B cell (primary cell): ENCODE measurements around the gene RBM25. TPM values are rescaled to one million over a fixed set of nuclear protein-coding genes. Genes with fewer than 3 reads are reported as not detected.
"Not testable (repeated sequence)": the region's sequence is repeated elsewhere in the genome, so short reads cannot be mapped to it uniquely, and the experiment has no call there.

Experiments used
- ATAC-seq: fragments of 200-7000 bp; cut with Tn5 transposase; one replicate; pipeline ENCODE4 v1.10.0; 2021; ENCODE audit warnings: low read depth, mild to moderate bottlenecking, moderate number of reproducible peaks, moderate library complexity
- CTCF ChIA-PET: fragments of 350-600 bp; sonication (Branson Sonifier 250); formaldehyde crosslinking; loops from one replicate; lab custom pipeline; 2021; ENCODE audit warnings: antibody characterized with exemption, inconsistent platforms; lab: Charles Lee
- POLR2A ChIA-PET: fragments of 350-600 bp; sonication (Branson Sonifier 250); formaldehyde crosslinking; loops from one replicate; lab custom pipeline; 2021; ENCODE audit warnings: antibody characterized with exemption; lab: Charles Lee
- DNase-seq: peaks from one replicate; pipeline ENCODE4 v3.0.0; 2013
- H2AFZ ChIP-seq: 2 replicates; pipeline ENCODE4 v1.6.1; 2012; ENCODE audit warnings: mild to moderate bottlenecking, low read depth, low read length; ENCODE audit not compliant: insufficient read depth, poor library complexity, severe bottlenecking
- H3K27ac ChIP-seq, 2 donors: 1 replicate in 1 of 2; 2 replicates in 1 of 2; pipeline ENCODE4 v1.5.1; 2012 to 2013; ENCODE audit warnings: low read length in 2 of 2, mild to moderate bottlenecking in 2 of 2, moderate library complexity in 1 of 2
- H3K27me3 ChIP-seq, 4 experiments: fragments of 200-600 bp in 1 of 4; sonication (generic) in 1 of 4; replicated peaks in 1 of 4; 1 replicate in 2 of 4; 2 replicates in 2 of 4; pipeline versions ENCODE4 v1.6.1 to v1.7.0; 2013 to 2016; ENCODE audit warnings: low read length in 3 of 4, mild to moderate bottlenecking in 2 of 4, mixed read lengths in 1 of 4, moderate library complexity in 1 of 4; ENCODE audit not compliant: insufficient read depth in 4 of 4, control insufficient read depth in 3 of 4; ENCODE audit errors: control extremely low read depth in 1 of 4
- H3K36me3 ChIP-seq, 2 experiments: replicated peaks in 1 of 2; 1 replicate in 1 of 2; 2 replicates in 1 of 2; pipeline versions ENCODE4 v1.6.1 to v1.7.1; 2013; ENCODE audit warnings: low read length in 1 of 2; ENCODE audit not compliant: insufficient read depth in 2 of 2, control insufficient read depth in 1 of 2; ENCODE audit errors: control extremely low read depth in 1 of 2, extremely low read depth in 1 of 2
- H3K4me1 ChIP-seq, 2 donors: fragments of 200-600 bp in 1 of 2; sonication (generic) in 1 of 2; 1 replicate in 1 of 2; 2 replicates in 1 of 2; pipeline versions ENCODE4 v1.5.1 to v1.6.1; 2013 to 2017; ENCODE audit warnings: low read length in 2 of 2; ENCODE audit not compliant: control insufficient read depth in 2 of 2, insufficient read depth in 2 of 2
- H3K4me2 ChIP-seq: replicated peaks from 2 replicates; pipeline ENCODE3; 2012; ENCODE audit warnings: mild to moderate bottlenecking, low read depth, low read length; ENCODE audit not compliant: poor library complexity, severe bottlenecking
- H3K4me3 ChIP-seq, 5 experiments: fragments of 200-600 bp in 1 of 5; sonication (generic) in 1 of 5; 1 replicate in 3 of 5; 2 replicates in 2 of 5; pipeline versions ENCODE4 v1.5.1 to v1.7.0; 2011 to 2016; ENCODE audit warnings: low read length in 4 of 5, mild to moderate bottlenecking in 4 of 5, low read depth in 2 of 5, control low read depth in 1 of 5, moderate library complexity in 1 of 5; ENCODE audit not compliant: insufficient read depth in 1 of 5; ENCODE audit errors: control extremely low read depth in 1 of 5, extremely low read depth in 1 of 5
- H3K79me2 ChIP-seq: fragments of 200-600 bp; sonication (generic); one replicate; pipeline ENCODE4 v1.6.0; 2016; ENCODE audit warnings: low read length; ENCODE audit not compliant: control insufficient read depth, insufficient read depth
- H3K9ac ChIP-seq: fragments of 200-600 bp; sonication (generic); 2 replicates; pipeline ENCODE4 v1.6.1; 2017; ENCODE audit warnings: mild to moderate bottlenecking, low read length, moderate library complexity
- H3K9me3 ChIP-seq, 3 donors: one replicate each; pipeline versions ENCODE4 v1.6.1 to v1.7.1; 2013; ENCODE audit warnings: low read length in 2 of 3; ENCODE audit not compliant: control insufficient read depth in 2 of 3, insufficient read depth in 1 of 3; ENCODE audit errors: control extremely low read depth in 1 of 3
- H4K20me1 ChIP-seq: 2 replicates; pipeline ENCODE4 v1.6.0; 2012; ENCODE audit warnings: mild to moderate bottlenecking, low read length; ENCODE audit not compliant: insufficient read depth, control insufficient read depth, poor library complexity, severe bottlenecking
- H3K27ac Mint-ChIP-seq: one replicate; pipeline ENCODE4 v1.8.0; 2021; ENCODE audit warnings: mixed read lengths
- H3K27me3 Mint-ChIP-seq: one replicate; pipeline ENCODE4 v1.8.0; 2021; ENCODE audit warnings: mixed read lengths
- H3K4me1 Mint-ChIP-seq: one replicate; pipeline ENCODE4 v1.8.0; 2021; ENCODE audit warnings: mixed read lengths
- H3K4me3 Mint-ChIP-seq: one replicate; pipeline ENCODE4 v1.8.0; 2021; ENCODE audit warnings: mixed read lengths
- H3K9me3 Mint-ChIP-seq: one replicate; pipeline ENCODE4 v1.8.0; 2022; ENCODE audit warnings: mixed read lengths; ENCODE audit not compliant: insufficient read depth
- EZH2 ChIP-seq: IDR thresholded peaks from 2 replicates; pipeline ENCODE4 v1.6.1; 2012; ENCODE audit warnings: borderline replicate concordance, low read depth, mild to moderate bottlenecking, moderate library complexity, low read length; ENCODE audit not compliant: insufficient read depth, poor library complexity, severe bottlenecking
- WGBS: methylation state at CpG from one replicate; pipeline ENCODE4 v1.1.5; 2013; ENCODE audit warnings: missing lambda C conversion rate; ENCODE audit not compliant: insufficient coverage; 5-methylcytosine and 5-hydroxymethylcytosine counted together
- intact Hi-C: fragments of 100-400 bp; cut with micrococcal nuclease; formaldehyde crosslinking; loops from one replicate; pipeline ENCODE4 v1.10.0; 2022
- polyA plus RNA-seq: library from polyadenylated mRNA; depleted of rRNA; stranded (reverse); fragments of >200 nt; gene quantifications from 2 replicates; pipeline ENCODE4 v1.2.3, GENCODE V29; 2012
- total RNA-seq, 2 donors: library from RNA; stranded (reverse); fragments of 120-200 nt in 1 of 2; gene quantifications; 1 replicate in 1 of 2; 2 replicates in 1 of 2; pipeline versions ENCODE4 v1.2.3 to v1.2.4, GENCODE V29; 2013 to 2022
- TF ChIP-seq, protein P1 (sequence below): fragments of 200-600 bp; IDR thresholded peaks from one replicate; pipeline ENCODE4 v1.8.0; 2022; ENCODE audit warnings: antibody characterized with exemption, mild to moderate bottlenecking

RBM25 gene
- total and polyA plus RNA-seq, 2 donors (not counting 1 experiment from before 2014, with no cell fraction given), result 20.2 to 137 TPM

DNA sequence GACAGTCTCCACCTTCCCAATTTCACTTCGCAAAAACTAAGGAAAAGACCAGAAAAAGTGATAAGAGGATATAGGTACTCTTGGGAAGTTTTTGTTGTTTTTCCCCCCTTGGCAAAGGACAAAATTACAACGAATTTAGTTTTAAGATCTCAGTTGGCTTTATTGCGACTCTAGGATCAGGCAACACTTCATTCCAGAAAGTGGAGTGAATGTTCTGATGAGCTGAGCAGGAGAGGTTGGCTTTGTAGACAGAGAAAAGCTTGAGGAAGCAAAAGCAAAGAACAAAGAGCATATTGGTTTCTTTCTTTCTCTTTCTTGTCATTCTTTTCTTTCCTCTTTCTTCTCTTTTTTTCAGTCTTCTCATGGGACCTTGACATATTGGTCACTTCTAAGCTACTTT is 30.8 kb upstream of the RBM25 start:
- peaks cover 10 to 18% of the 10 kb centered on the region in 2 donors for H3K4me1 ChIP-seq
- POLR2A ChIA-PET, result interaction anchor here (0.6 to 1.3 kb wide), 3 partner anchors 31 to 761 kb away, joined by 3 to 12 read pairs (median 6); partner anchors contain the start of genes PSEN1 and RBM25
- peak overlapping the region; percentile 96 for H3K4me3 Mint-ChIP-seq
- no peaks in the 10 kb centered on the region for H3K9me3 Mint-ChIP-seq
- H3K79me2 ChIP-seq, result peaks cover 30% of the 10 kb centered on the region
- H3K9ac ChIP-seq, result peak overlapping the region; percentile 93
- ATAC-seq (no peak), DNase-seq (no peak)
- intact Hi-C loops, result loop anchor here (1.0 kb wide), 4 partner anchors 31 to 510 kb away; partner anchors contain the start of genes DPF3, PSEN1 and RBM25
- H3K4me3 ChIP-seq, result peak overlapping the region; percentile 69 to 97 (median 95)
- TF ChIP-seq EZH2, result no peak
- TF ChIP-seq, protein P1, sequence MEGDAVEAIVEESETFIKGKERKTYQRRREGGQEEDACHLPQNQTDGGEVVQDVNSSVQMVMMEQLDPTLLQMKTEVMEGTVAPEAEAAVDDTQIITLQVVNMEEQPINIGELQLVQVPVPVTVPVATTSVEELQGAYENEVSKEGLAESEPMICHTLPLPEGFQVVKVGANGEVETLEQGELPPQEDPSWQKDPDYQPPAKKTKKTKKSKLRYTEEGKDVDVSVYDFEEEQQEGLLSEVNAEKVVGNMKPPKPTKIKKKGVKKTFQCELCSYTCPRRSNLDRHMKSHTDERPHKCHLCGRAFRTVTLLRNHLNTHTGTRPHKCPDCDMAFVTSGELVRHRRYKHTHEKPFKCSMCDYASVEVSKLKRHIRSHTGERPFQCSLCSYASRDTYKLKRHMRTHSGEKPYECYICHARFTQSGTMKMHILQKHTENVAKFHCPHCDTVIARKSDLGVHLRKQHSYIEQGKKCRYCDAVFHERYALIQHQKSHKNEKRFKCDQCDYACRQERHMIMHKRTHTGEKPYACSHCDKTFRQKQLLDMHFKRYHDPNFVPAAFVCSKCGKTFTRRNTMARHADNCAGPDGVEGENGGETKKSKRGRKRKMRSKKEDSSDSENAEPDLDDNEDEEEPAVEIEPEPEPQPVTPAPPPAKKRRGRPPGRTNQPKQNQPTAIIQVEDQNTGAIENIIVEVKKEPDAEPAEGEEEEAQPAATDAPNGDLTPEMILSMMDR, result no peak
- no peak overlapping the region for H3K27ac ChIP-seq
- no CpG with 5 or more reads among the region's 3 CpGs for WGBS
- peak overlapping the region; percentile 94 for H3K27ac Mint-ChIP-seq
- CTCF ChIA-PET, result interaction anchor here (0.9 to 1.8 kb wide), 2 partner anchors 29 to 31 kb away, joined by 3 to 8 read pairs; partner anchors contain the start of gene RBM25
- no peaks in the 10 kb centered on the region for H3K27me3 ChIP-seq
- H3K36me3 ChIP-seq, result peaks cover 0 to 11% of the 10 kb centered on the region in 2 experiments
- H3K4me1 Mint-ChIP-seq, result peaks cover 33% of the 10 kb centered on the region
- no peaks in the 10 kb centered on the region for H3K27me3 Mint-ChIP-seq
- no peaks in the 10 kb centered on the region for H4K20me1 ChIP-seq
- H2AFZ ChIP-seq, result peak overlapping the region; percentile 99
- peak overlapping the region; percentile 93 for H3K4me2 ChIP-seq
- H3K9me3 ChIP-seq, result no peaks in the 10 kb centered on the region

DNA sequence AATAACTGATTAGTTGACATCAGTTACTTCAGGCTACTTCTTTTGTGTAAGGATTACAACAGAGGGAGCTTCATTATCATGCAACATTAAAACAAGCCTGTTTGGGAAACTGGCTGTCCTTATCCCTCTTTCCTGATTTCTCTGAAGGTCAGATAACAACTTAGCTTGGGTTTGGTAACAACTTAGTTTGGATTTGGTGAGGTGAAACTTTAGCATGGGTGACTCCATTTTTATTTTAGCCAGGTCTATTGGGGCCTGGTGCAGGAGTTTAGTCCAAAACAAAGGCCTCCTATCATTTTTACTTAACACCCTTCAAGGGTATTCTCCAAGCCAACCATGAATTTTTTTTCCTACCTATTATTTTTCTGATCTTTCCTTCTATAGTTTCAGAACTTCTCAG is 30.4 kb upstream of the RBM25 start:
- H3K27me3 ChIP-seq, result no peaks in the 10 kb centered on the region
- H3K9me3 ChIP-seq, result no peaks in the 10 kb centered on the region
- H3K9ac ChIP-seq, result no peak overlapping the region
- peaks cover 27% of the 10 kb centered on the region for H3K79me2 ChIP-seq
- DNase-seq (no peak), ATAC-seq (no peak)
- ChIA-PET CTCF (interaction anchor here (0.9 to 1.8 kb wide), 2 partner anchors 30 kb away, joined by 3 to 8 read pairs; partner anchors contain the start of gene RBM25), POLR2A (interaction anchor here (0.6 kb wide), 2 partner anchors 760 to 1054 kb away, joined by 3 to 5 read pairs; no protein-coding TSS in a partner anchor)
- H4K20me1 ChIP-seq, result no peaks in the 10 kb centered on the region
- H3K27ac ChIP-seq, result no peak overlapping the region
- H3K36me3 ChIP-seq, result peaks cover 0 to 9% of the 10 kb centered on the region in 2 experiments
- H3K4me2 ChIP-seq, result no peak overlapping the region
- H3K27ac Mint-ChIP-seq, result no peak overlapping the region
- TF ChIP-seq EZH2, result no peak
- TF ChIP-seq, protein P1, result no peak
- peaks cover 9 to 18% of the 10 kb centered on the region in 2 donors for H3K4me1 ChIP-seq
- peaks cover 31% of the 10 kb centered on the region for H3K4me1 Mint-ChIP-seq
- peak overlapping the region; percentile 99 for H2AFZ ChIP-seq
- H3K4me3 Mint-ChIP-seq, result peak overlapping the region; percentile 96
- no peaks in the 10 kb centered on the region for H3K9me3 Mint-ChIP-seq
- no peak overlapping the region for H3K4me3 ChIP-seq
- H3K27me3 Mint-ChIP-seq, result no peaks in the 10 kb centered on the region
- intact Hi-C loops, result loop anchor here (1.0 kb wide), 4 partner anchors 30 to 511 kb away; partner anchors contain the start of genes DPF3, PSEN1 and RBM25

GRCh38 chr14:73036706-73037450 is 21.5 kb upstream of the RBM25 start:
- H3K9me3 Mint-ChIP-seq, H3K4me1 ChIP-seq, H2AFZ ChIP-seq, ATAC-seq, H3K27me3 ChIP-seq, H3K9ac ChIP-seq, POLR2A ChIA-PET, H3K79me2 ChIP-seq, H3K9me3 ChIP-seq, H3K27me3 Mint-ChIP-seq, H3K27ac Mint-ChIP-seq, intact Hi-C loops, H3K4me2 ChIP-seq, CTCF ChIA-PET, H3K4me3 Mint-ChIP-seq, H3K36me3 ChIP-seq, DNase-seq, H4K20me1 ChIP-seq, H3K4me3 ChIP-seq, H3K27ac ChIP-seq, H3K4me1 Mint-ChIP-seq: not testable (repeated sequence)
- WGBS, result 94% methylated on average over 7 of the region's 9 CpGs
